GM12865 (cell line): Measurements from ENCODE around the gene CFAP74.

ENCODE experiments used
- DNase-seq: peaks from one replicate; pipeline ENCODE4 v3.0.0; 2010; ENCODE audit warnings: low read depth
- H3K4me3 ChIP-seq: 2 replicates; pipeline ENCODE4 v1.5.1; 2011; ENCODE audit warnings: mild to moderate bottlenecking, low read depth, low read length, control low read depth
- TF ChIP-seq, protein P1 (sequence below): IDR thresholded peaks from 2 replicates; pipeline ENCODE4 v1.5.1; 2011; ENCODE audit warnings: low read length, control low read depth, low read depth, inconsistent platforms; ENCODE audit not compliant: insufficient read depth; ENCODE audit errors: missing control alignments

The CFAP74 gene

DNA sequence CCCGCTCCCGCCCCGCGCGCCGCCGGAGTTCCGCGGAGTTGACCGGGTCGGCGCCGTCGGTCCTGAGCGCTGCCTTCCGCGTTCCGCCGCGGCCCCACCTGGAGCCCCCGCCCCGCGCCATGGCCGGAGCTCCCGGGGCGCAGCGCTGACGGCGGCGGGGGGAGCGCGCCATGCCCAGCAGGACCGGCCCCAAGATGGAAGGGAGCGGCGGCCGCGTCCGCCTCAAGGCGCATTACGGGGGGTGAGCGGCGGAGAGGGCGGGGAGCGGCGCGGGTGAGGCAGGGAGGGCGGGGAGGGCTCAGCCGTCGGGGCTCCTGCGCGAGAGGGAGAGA, 46.8 kb upstream of the CFAP74 start:
- TF ChIP-seq, protein P1, sequence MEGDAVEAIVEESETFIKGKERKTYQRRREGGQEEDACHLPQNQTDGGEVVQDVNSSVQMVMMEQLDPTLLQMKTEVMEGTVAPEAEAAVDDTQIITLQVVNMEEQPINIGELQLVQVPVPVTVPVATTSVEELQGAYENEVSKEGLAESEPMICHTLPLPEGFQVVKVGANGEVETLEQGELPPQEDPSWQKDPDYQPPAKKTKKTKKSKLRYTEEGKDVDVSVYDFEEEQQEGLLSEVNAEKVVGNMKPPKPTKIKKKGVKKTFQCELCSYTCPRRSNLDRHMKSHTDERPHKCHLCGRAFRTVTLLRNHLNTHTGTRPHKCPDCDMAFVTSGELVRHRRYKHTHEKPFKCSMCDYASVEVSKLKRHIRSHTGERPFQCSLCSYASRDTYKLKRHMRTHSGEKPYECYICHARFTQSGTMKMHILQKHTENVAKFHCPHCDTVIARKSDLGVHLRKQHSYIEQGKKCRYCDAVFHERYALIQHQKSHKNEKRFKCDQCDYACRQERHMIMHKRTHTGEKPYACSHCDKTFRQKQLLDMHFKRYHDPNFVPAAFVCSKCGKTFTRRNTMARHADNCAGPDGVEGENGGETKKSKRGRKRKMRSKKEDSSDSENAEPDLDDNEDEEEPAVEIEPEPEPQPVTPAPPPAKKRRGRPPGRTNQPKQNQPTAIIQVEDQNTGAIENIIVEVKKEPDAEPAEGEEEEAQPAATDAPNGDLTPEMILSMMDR = no peak
- DNase-seq = no peak
- no peak overlapping the region for H3K4me3 ChIP-seq

DNA sequence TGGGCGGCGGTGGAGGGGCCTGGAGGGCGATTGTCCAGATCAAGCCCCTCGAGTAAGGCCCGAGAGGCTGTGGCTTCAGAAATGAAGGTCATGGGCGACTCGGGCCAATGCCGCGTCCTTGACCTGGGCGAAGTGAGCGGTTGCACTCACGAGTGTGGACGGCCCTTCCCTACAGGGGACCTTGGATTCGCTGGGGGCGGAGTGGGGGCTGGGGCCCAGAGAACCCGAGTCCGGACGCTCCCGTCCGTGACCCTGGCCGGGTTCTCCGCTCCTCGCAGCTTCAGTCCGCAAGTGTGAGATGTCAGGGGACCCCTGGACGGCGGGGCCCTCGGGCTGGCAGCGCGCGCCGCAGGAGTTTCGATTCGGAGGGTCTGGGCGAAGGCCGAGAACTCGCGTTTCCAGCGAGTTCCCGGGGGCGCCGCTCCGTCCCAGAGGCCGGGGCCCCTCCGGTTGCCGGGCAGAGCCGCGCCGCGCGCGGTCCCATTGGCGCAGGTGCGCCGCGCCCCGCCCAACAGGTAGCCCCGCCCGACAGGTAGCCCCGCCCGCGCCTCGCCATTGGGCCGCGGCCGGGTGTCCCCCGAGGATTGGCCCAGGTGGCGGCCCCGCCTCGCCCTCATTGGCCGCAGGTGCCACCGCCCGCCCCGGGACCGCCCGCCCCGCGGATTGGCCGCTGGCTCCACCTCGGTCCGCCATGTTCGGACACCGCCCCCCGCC, 46.3 kb upstream of the CFAP74 start, which contains the start of gene PRKCZ:
TSS of gene PRKCZ (plus strand) at position 694 of the 714 bp plus-strand sequence. CDS start 220 bp downstream, outside the sequence.
- peak; percentile 11 for DNase-seq
- no peak within 1 kb of the TSS for H3K4me3 ChIP-seq
- TF ChIP-seq, protein P1 = no peak

DNA sequence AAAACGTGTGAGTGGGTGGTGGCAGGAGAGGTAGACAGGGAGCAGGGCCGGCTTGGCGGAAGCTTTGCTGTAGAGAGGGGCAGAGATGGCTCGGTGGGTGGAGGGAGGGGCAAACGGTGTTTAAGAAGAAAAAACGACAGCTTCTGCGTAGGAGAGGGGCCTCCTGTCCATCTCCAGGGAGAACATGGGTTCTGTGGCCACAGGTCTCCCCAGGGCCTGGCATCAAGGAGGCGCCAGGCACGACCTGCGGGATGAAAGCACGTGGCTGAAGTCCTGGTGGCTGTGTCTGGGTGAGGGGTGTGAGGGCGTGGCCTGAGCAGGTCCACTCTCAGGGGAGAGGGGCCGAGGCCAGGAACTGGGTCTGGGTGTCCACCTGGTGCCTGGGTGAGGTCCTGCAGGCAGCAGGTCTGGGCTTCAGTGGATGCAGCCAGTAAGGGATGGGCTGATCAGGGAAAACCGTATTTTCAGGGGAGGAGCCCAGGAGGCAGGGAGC, 45.7 kb upstream of the CFAP74 start:
- no peak for DNase-seq
- no peak overlapping the region for H3K4me3 ChIP-seq
- TF ChIP-seq, protein P1 = no peak

DNA sequence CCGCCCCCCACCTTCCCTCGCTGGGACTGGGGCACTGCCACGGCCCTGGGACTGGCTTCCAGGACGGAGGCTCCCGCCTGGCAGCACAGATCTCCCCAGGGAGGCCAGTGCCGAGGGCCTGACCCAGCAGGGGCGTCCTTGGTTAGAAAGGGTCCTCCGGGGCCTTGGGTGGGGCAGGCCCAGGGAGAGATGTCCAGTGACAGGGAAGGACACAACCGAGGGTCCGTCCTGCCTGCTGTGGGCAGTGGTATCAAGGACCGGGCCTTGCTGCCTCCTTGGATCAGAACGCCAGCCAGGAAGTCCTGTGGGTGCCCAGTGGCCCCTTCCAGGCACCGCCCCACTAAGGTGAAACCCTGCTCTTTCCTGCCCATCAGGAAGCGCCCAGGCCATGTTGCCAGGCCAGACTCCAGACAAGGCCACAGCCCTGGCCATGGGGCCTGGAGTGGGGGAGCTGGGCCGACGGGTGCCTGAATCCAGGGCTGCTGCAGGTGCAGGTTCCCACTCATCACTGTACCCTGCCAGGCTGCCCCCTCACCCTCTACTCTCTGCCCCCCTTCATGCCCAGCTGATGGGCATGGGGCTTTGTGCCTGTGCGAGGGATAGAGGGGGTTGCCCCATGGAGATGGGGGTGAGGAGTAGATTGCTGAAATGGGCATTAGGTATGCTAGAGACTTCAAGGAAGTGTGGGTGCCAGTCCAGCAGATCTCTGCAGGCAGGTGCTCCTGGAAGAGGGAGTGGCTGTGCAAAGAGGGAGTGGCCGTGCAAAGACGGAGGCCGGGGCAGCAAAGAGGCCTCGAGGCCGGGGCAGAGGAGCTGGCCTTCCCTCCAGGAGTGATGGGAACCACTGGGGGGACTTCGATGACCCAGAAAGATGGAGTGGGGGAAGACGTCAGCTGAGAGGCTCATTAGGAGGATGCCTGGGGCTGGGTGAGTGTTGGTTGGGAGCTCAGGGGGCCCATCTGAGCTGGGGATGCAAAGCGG, 44.5 kb upstream of the CFAP74 start:
- TF ChIP-seq, protein P1 = no peak
- no peak for DNase-seq
- no peak overlapping the region for H3K4me3 ChIP-seq

DNA sequence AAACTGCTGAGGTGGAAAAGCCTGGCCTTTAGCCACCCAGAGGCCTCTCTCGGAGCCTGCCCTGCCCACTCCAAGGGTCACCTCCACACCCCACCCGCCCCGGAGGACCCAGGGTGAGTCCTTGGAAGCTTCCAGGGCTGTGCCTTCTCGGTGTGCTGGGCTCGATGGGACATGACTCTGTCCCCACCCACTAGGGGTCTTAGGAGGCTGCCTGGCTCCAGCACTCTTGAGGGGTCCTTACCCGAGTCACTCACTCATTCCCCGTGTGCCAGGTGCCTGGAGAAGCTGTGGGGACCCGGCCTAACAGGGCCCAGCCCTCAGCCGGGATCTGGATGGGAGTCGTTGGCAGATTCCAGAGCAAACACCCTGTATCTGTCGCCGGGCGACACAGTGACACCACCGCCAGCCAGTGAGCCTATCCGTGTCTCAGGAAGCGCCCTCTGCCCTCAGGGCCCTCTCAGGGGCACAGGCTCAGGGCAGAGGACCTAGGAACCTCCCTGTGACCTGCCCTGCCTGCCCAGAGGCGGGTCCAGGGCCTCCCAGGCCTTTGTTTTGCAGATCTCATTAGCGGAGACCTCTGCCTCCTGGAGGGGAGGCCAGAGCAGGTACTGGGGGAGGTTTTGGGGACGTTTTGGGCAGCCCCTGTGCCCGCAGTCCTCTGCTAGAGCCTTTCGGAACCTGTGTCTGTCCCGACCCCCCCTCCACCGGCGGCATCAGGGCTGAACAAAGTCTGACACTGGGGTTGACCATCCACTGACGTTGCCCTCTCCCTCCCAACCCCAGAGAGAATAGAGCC, 43.6 kb upstream of the CFAP74 start:
- H3K4me3 ChIP-seq = no peak overlapping the region
- no peak for DNase-seq
- TF ChIP-seq, protein P1 = no peak

DNA sequence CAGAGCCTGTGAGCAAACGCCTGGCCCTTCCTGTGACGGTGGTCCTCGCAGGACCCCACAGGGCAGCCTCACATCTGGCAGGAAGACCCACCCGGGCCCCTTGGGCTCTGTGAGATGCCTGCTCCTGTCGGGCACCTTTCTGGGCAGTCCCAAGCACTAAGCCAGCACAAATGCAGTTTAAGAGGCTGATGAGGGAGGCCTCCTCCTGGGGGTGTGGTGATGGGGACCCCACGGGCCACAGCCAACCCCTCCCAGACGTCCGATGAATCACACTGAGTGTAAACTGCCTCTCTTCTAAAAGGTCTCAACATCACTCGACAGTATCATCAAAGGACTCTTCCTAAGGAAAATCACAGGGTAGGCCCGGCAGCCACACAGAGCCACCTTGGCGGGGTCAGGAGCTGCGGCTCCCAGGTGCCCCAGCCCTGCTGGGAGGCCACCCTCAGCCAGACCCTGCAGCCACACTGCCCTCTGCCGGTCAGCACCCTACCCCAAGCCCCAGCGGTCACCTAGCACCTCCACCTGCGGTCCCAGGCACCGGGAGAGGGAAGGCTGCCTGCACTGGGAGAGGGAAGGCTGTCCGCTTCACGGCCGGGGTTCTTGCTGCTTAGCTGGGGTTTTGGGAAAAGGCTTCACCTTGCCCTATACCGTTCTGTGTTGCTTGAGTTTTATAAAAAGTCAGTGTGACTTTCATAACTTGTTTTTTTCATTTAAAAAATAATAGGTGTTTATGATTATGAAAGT, 42.8 kb upstream of the CFAP74 start:
- H3K4me3 ChIP-seq = no peak overlapping the region
- DNase-seq = peak; percentile 41
- TF ChIP-seq, protein P1 = peak; percentile 61
